HG03439 (cell line): ENCODE data around the gene FERD3L.

Experiments used
- ATAC-seq: cut with Tn5 transposase; IDR thresholded peaks from one replicate; pipeline ENCODE4 v1.9.1; 2021; ENCODE audit warnings: mild to moderate bottlenecking, moderate library complexity; ENCODE audit not compliant: unreplicated experiment

The FERD3L gene

GRCh38 chr7:19117091-19117869 lies 27.9 kb downstream of the FERD3L start, which contains the start of gene TWIST1:
Gene TWIST1 (minus strand): TSS chr7:19117636. CDS start chr7:19117321, 315 bp downstream.
- ATAC-seq = no peak

- no peak for ATAC-seq
Observed at GRCh38 chr7:19116121-19117090, 28.8 kb downstream of the FERD3L start.

GRCh38 chr7:19114551-19114855 lies 30.7 kb downstream of the FERD3L start:
- ATAC-seq = no peak

DNA sequence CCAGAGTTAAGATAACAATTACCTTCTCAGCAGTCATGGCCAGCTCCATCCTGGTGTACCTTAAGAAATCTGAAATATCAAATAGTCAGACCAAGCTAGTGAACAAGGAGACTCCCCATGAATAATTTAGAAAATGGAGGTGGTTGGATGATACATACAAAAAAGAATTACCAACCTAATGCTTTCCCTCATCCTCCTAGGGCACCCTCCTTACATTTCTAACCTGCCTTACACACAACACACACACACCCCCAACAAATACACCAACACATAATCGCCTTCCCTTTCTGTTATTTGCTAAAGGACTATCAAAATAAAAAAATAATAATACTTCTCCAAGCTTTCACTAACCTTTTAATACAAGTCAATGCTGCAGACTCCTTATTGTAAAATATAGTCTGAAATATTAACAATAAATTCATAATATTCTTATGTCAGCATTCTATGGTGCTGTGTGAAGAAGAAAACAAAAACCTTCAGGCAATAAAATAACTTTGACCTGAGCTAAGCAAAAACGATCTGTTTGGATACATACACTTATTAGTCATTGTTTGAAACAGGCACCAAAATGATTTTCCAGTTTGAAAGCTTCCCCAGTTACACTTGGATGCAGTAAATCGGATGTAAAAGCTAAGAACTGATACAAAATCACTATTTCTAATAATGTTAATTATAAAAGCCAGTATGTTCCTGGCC lies 31.2 kb downstream of the FERD3L start:
- ATAC-seq = no peak

GRCh38 chr7:19113002-19113350 lies 32.2 kb downstream of the FERD3L start:
- ATAC-seq = no peak

GRCh38 chr7:19112274-19113001 lies 32.8 kb downstream of the FERD3L start:
- ATAC-seq = no peak

- ATAC-seq = no peak
Observed at GRCh38 chr7:19111474-19112273, 33.5 kb downstream of the FERD3L start.

DNA sequence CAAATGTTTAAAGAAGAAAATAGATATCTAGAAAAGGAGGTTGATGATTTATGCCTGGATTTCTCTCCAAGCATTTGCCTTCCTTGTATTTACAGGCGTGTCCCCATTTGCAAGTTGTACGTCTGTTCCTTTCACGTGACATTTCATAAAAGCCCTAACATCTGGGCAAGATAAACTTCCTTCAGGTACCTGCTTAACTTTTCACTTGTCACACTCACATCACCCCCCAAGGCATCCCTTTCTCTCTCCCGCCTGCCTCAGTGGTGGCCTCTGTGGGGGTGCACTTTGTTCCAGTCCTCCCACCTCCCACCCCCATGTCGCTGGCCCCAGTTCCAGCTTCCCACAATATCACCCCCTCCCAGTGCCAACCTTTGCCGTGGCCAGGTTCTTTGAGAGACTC lies 34.4 kb downstream of the FERD3L start:
- ATAC-seq = no peak

DNA sequence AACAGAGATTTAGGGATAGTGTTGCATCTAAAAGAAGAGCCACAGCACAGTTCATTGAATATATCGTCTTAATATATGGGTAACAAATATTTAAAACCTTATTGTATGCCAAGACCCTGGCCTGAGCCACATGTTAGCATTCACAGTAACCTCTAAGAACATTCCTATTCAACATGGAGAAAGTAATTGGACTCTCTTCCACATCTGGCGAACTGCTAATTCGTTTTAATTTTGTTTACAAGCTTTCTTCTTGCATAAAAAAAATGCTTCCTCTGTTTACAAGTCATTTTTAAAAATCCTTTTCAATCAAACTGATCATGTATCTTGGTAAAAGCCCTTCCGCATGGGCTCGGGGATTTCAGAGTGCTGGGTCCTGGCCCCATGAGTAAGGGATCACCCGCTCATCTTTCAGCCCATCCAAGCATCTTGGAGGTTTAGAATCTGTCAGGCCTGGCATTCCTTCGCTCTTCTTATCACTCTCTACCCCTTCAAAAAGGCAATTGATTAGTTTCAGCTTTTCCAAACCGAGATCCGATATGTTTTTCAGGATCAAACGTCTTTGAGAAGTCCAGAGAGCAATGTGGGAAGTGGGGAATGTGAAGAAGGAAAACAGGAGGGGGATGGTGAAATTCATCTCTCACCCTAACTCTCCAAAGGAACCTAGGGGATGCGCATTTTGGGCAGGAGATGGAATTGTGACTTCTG lies 35.0 kb downstream of the FERD3L start:
- no peak for ATAC-seq

DNA sequence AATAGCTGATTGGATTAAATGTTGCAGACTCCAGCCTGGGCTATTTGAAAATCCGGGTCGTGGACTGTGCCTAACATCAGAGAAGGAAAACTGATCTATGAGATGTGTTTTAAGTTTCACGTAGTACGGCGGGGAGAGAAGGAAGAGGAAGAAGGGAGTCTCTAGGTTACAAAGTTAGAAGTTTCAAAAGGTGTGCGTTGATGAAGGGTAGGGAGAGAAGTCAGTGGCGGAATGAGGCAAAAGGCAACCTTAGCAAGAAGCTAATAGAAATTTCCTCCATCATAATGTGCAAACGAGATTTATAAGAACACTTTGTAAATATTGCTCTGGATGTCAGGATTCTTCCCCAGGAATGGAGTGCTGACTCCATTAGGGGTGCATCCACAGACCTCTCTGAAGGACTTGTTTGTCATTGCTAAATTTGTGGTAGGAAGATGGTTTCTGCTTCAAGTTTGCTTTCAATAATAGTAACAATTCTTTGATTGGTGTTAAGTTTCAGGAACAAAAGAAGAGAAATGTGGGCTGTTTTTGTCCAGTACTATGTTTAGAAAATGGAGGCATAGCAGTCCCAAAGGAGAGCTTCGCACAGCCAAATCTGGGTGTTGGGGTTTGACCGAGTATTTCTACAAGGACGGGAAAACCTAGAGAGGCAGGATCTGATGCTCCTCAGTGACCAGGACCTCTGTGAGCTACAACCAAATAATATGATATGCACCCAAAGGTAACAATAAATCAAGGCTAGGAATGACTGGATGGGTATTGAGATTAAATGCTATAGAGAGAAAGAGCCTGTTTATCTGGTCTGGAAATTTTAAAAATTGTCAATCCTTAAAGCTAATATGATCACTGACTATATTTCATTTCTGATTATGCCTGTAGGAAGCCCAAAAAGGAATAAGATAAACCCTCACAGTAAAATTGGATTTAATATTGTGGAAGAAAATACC lies 35.9 kb downstream of the FERD3L start:
- ATAC-seq = no peak

GRCh38 chr7:19107356-19108146 lies 37.7 kb downstream of the FERD3L start:
- no peak for ATAC-seq

GRCh38 chr7:19107081-19107355 lies 38.2 kb downstream of the FERD3L start:
- no peak for ATAC-seq

DNA sequence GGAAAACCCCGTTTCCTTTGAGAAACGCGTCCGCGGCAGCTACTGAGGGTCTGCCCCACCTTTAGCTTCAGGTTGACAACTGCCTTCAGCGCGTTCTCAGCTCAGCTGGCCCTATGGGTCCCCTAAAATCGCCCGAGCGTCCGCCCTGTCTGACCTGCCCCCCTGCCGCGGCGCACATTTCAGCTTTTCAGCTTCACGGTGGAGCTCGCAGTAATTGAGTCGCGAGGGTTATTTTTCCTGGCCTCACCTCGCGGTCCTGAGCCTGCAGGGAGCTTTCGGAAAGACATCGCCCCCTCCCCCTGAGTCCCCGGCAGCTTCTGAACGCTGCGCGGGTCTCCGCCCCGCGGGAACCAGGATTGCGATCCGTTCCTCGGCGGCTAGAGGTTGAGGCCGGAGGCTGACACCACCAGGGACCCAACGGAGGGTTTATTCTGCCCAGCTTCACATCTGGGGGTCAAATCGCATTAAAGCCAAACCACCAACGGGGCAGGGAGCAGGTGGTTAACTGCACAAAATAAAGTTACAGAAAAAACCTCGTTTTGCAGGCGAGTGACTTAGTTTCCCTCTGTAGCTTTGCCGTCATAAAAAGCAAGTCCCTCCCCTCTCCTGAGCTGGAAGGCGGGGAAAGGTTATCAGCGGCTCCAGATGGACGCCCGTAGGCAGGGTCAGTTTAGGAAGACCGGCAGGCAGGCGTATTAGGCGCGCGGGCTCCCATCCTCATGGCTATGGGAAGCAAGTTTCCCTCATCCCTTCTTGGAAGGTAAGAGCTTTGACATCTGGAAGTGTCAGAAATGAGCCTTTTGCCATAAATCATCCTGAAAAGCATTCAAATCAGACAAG lies 38.8 kb downstream of the FERD3L start:
- no peak for ATAC-seq

- no peak for ATAC-seq
Observed at GRCh38 chr7:19105546-19105945, 39.7 kb downstream of the FERD3L start.

DNA sequence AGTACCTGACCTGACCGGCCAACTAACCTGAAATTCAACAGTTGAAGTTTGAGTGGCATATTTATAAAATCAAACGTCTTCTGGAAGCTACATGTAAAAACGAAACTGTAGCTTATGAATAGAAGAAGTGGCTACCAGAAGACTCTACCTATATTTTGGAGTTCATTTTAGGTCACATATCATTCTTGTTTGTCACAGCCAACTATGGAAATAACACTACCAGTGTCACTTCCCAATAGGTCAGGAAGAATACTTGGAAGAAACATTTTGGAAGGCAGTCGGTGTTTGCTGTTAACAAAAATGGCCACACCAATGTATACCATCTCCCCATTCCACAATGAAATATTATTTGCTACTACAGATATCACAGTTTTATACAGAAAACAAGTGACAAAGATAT lies 40.4 kb downstream of the FERD3L start:
- ATAC-seq = no peak

- ATAC-seq = no peak
Observed at GRCh38 chr7:19102884-19103283, 42.3 kb downstream of the FERD3L start.

DNA sequence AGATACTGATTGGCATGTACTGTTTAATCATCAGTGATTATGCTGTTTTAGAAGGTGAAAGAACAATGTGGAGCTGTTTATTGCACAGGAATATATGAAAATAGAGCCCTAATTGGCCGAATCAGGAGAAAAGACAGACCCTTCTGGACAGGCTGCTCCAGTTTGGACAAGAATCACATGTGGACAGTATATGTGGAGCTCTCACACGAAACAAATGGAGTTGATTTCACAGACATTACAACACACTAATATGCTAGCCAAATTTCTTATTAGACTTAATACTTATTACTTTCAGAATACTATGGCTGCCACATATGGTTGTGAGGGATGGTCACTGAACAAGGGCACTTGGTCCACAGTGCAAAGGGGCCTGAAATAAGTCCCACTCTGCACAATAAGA lies 43.3 kb downstream of the FERD3L start:
- ATAC-seq = no peak
